NCI-H2171 (cell line): ENCODE measurements around the gene PIGM.

Experiments
- DNase-seq: peaks from one replicate; lab custom pipeline; 2025; lab: John Stamatoyannopoulos, UW

Gene PIGM

GRCh38 chr1:159989581-159989980, 42.2 kb downstream of the PIGM start:
- DNase-seq, result no peak

- DNase-seq, result no peak
Observed at GRCh38 chr1:159988006-159988405, 43.8 kb downstream of the PIGM start.

GRCh38 chr1:159987186-159987585, 44.6 kb downstream of the PIGM start:
- no peak for DNase-seq

GRCh38 chr1:159986531-159986930, 45.3 kb downstream of the PIGM start:
- DNase-seq, result no peak

- no peak for DNase-seq
Observed at GRCh38 chr1:159986093-159986492, 45.7 kb downstream of the PIGM start.

- no peak for DNase-seq
Observed at GRCh38 chr1:159985473-159985872, 46.3 kb downstream of the PIGM start.

- no peak for DNase-seq
Observed at GRCh38 chr1:159983681-159984080, 48.1 kb downstream of the PIGM start.

- DNase-seq, result no peak
Observed at GRCh38 chr1:159982280-159982679, 49.5 kb downstream of the PIGM start.

- no peak for DNase-seq
Observed at GRCh38 chr1:159981351-159982055, 50.3 kb downstream of the PIGM start.

- DNase-seq, result no peak
Observed at GRCh38 chr1:159980786-159981185, 51.0 kb downstream of the PIGM start.

GRCh38 chr1:159980076-159980475, 51.7 kb downstream of the PIGM start:
- DNase-seq, result no peak

- DNase-seq, result no peak
Observed at GRCh38 chr1:159979257-159979656, 52.5 kb downstream of the PIGM start.

GRCh38 chr1:159978107-159978398, 53.7 kb downstream of the PIGM start:
- no peak for DNase-seq

GRCh38 chr1:159977364-159978106, 54.3 kb downstream of the PIGM start:
- no peak for DNase-seq
